ENCODE measurements around the gene YWHAQ.

Gene YWHAQ

GRCh38 chr2:9630736-9631552 is at the start of gene YWHAQ:
Gene YWHAQ, minus strand, starts transcription at chr2:9630997. Its CDS starts 545 bp downstream, at chr2:9630452.
- peak; percentile 99 for DNase-seq

DNA sequence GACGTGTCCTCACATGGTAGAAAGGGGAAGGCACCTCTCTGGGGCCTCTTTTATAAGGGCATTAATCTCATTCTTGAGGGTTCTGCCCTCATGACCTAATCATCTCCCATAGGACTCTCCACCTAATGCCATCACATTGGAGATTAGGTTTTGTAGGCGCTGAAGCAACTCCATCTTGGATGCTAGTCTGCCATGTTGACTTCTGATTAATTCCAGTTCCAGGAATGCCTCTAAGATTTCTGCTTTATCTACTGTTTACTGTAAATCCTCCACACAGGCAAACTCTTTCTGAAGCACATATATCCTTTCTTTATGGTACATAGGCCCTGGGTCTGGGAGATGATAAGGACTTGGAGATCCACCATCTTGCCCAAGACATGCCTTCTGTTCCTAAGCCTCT is 49.3 kb upstream of the YWHAQ start:
- DNase-seq, result no peak

- DNase-seq, result no peak
Measured at GRCh38 chr2:9679218-9679617, 48.4 kb upstream of the YWHAQ start.

DNA sequence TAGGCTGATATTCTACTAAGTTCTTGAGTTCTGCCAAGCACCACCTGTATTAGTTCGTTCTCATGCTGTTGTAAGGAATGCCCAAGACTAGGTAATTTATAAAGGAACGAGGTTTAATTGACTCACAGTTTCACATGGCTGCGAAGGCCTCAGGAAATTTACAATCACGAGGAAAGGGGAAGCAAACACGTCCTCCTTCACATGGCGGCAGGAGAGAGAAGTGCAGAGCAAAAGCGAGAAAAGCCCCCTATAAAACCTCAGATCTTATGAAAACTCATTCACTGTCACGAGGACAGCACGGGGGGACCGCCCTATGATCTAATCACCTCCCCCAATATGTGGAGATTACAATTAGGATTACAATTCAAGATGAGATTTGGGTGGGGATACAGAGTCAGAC is 47.7 kb upstream of the YWHAQ start:
- no peak for DNase-seq

DNA sequence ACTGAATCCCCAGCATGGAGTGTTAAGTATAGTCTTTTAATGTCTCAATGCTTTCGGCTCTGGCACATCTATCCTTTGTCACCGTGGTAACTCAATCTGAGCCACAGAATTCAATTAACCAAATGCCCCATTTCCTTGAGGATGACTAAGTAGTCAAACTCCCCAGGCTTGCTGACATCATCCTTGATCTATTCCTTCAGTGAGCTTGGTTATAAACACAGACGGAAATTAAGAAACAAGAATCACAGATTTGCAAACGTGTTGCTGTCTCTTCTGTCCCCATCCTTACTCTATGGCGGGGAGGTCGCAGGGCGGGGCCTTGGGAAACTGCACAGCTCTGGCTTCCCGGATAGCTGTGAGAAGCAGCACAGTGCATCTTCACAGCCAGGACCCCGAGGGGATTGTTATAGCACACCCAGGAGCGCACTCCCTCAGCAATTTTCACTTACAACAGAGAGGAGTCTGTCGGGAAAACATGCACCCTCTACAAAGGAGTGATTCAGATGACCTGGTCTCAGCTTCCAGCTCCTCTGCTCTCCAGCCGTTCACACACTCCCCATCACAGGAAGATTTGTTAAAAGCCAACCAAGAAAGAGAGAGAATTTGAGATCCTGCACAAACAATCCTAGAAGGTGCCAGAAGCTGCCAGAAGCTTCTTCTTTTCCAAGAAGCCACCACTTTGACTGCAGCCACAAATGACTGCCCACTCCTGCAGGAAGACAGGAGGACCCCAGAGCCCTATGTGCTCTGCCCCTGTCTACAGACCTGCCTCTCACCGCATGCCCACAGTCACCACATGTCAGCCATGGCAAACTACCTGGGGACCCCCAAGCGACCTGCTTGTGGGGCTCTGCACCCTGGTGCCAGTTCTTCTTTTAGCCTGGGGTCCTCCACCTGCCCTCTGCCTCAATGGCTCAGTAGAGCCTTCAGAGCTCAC is 44.9 kb upstream of the YWHAQ start:
- DNase-seq, result peak; percentile 95

- DNase-seq, result no peak
Measured at GRCh38 chr2:9674891-9675414, 44.2 kb upstream of the YWHAQ start.

DNA sequence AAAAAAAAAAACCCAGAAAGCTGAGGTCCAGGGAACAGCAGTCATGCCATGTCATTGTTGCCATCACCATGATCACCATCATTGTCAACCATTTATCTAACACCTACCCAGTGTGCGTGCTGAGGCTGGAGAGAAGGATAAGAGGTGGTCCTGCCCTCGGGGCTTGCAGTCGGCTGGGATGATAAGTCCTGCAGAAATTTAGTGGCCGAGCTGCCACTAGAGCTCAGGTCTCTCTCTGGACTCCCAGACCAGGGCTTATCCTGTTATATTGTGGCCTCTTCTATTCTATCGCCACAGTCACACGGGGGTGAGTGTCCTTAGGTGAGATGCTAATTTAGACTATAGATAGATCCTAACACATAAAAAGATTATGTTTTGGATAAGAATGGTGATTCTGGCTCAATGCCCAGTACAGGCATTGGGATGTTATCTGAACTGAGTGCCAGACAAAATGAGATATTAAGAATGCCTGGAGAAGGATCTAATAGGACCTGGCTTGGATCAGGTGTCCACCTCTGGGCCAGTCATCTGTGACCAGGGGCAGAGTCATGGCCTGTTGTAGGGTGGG is 43.2 kb upstream of the YWHAQ start:
- DNase-seq, result no peak

DNA sequence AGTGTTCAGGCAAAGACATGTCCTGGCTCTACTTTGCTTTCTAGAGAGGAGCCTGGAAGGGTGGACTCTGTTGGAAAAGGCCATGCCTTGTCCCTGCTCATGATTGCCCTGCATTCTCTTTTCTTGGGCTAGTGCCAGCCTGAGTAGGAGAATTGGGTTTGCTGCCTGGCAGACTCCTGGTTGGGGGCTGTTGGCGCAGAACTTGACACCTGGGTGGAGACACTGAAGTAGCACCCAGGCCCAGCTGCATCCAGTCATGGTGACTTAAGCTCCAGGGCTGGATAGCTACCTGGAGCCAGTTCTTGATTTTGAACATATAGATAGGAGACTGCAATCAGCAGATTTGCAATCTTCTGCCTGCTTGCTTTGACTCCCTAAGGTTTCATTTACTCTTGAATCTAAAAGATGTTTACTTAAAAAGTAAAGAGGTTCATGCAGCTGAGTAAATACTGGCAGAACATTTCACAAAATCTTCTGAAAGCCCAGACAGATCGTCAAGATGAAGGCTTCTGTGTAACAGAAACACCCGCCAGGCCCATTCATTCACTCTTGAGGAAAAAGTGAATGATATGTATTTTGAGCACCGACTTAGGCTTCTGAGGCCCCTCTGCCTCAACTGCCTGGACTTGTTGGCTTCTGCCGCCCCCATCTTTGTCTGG is 38.0 kb upstream of the YWHAQ start:
- no peak for DNase-seq

DNA sequence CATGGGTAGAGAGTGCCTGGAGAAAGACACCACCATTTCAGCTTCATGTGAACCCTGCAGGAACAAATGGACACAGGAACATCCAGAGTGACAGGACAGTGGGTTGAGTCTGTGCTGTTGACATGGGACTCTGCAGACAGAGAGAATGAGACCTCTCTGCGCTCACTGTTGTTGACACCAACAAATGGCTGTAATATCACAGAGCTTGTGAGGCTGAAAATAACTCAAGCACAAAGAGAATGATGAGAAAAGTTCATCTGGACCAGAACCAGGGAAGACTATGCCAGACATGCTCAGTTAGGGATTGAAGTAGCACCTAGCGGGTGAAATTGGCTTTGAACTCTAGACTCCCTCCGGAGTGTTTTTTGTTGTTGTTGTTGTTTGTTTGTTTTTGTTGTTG is 37.0 kb upstream of the YWHAQ start:
- no peak for DNase-seq

DNA sequence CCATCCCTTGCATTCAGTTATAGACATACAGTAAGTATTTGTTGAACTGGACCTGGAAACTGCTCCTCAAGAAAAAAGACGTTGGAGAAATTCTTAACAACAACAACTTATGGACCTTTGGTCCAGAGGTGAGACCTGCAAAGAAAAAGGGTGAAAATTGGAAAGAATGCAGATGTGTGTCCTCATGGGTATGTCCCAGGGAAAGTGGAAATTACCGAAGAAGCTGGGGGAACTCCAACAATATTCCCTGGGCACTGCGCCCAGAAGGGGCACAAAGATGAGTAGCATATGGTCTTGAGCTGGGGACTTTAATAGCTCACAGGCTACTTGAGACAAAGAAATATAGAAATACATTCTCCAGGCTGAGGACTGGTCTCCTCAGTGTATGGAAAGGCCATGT is 35.5 kb upstream of the YWHAQ start:
- DNase-seq, result no peak

- DNase-seq, result peak; percentile 66
Measured at GRCh38 chr2:9665898-9666297, 35.1 kb upstream of the YWHAQ start.

DNA sequence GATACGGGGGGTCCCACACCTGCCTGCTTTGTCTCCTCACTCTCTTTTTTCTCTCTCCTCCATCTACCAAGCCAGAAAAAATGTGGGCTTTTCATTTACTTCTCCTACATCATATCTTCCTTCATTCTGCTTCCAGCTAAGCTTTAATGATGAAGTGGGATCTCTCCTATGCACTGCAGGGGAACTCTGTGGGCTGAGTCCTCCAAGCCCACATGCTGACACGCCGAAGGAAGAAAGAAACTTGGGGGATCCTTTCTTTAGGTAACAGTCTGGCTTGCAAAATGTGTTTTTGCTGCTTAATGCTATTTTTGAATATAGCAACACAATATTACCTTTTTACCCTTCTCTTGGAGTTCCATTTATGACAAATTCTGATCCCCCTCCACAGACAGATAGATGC is 33.6 kb upstream of the YWHAQ start:
- no peak for DNase-seq

DNA sequence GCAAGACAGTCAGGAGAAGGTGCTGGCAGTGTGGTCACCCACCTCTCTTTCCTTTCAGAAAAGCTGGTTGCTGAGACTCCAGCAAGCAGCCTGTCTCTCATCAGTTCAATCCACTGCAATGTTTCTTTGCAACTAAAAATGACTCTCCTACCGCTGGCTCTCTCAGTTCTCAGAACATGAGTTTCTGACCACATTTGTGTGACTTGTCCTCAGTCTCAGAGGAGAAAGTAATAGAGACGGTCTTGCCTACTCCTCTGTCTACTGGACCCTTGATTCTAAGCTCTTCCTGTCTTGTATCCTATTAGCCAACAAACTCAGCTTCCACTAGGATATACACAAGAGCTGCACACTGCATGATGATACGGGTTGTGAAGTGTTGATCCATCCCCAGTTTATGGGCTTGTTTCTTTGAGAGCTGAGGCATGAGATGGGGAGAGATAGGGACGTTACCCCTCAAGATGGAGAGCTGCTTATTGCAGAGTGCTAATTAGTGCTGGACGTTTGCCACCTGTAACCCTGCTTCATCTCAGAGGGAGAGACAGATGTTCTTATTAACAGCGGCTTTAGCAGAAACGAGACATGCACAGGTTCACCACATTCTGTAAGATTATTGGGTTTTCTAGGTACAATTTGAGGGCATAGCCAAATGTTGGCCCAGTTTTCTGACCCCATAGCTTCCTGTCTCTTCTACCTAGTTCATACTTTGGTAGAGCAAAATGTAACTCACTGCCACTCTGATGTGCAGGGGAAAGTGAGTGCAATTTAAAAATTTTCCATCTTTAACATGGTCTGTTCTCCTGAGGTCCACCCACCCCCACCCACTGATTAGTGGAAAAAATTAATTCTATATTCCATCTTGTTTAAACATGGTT is 32.4 kb upstream of the YWHAQ start:
- no peak for DNase-seq

- no peak for DNase-seq
Measured at GRCh38 chr2:9661261-9661660, 30.5 kb upstream of the YWHAQ start.

DNA sequence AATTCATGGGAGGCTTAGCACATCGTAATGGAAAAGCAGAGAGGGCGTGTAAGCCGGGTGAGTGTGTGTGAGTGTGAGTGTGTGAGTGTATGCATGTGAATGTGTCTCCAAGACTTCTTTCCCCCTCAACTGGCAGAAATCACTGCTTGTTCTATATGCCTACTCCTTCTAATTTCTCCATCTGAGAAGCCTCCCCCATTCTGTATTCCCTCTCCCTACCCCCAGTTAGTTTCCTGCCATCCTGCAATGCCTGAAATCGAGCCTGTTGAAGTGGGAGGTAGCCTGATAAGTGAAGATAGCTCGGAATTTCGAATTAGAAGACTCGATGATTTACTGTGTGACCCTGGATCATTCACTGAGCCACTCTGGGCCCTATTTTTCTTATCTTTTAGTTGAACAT is 30.0 kb upstream of the YWHAQ start:
- DNase-seq, result no peak

DNA sequence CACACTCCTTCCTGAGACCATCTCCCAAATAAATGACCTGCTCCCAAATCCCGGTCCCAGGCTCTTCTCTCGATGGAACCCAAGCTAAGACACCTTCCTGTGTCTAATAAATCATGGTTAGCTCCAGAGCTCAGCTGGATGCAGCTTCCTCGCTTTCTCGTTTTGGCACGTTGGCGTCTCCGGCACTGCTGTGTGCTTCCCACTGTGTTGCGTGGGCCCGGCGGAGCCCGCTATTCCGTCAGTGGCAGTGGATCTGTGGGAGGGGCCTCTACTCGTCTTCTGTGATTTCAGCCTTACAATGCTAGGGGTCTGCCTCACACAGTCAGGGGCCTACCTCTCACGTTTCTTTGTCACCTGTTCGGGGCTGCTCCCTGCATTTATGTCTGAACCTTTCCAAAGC is 29.4 kb upstream of the YWHAQ start:
- DNase-seq, result no peak

DNA sequence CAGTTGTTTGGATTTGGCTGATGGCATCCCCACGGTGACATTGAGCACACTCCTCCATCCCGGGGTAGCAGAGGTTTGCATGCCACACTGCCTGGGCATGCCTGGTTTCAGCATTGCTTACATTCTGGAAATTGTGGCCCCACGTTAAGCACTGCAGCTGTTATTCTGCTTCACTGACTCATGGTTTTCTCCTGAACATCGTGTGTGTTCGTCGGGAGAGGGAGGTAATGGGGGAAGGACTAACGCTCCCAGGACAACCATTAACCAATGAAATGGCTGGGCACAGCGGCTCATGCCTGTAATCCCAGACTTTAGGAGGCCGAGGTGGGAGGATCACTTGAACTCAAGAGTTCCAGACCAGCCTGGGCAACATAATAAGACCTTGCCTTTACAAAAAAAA is 28.2 kb upstream of the YWHAQ start:
- peak; percentile 46 for DNase-seq

- no peak for DNase-seq
Measured at GRCh38 chr2:9657731-9658130, 26.9 kb upstream of the YWHAQ start.

GRCh38 chr2:9657083-9657482 is 26.3 kb upstream of the YWHAQ start:
- DNase-seq, result no peak

- DNase-seq, result peak; percentile 97
Measured at GRCh38 chr2:9656270-9656766, 25.5 kb upstream of the YWHAQ start.

DNA sequence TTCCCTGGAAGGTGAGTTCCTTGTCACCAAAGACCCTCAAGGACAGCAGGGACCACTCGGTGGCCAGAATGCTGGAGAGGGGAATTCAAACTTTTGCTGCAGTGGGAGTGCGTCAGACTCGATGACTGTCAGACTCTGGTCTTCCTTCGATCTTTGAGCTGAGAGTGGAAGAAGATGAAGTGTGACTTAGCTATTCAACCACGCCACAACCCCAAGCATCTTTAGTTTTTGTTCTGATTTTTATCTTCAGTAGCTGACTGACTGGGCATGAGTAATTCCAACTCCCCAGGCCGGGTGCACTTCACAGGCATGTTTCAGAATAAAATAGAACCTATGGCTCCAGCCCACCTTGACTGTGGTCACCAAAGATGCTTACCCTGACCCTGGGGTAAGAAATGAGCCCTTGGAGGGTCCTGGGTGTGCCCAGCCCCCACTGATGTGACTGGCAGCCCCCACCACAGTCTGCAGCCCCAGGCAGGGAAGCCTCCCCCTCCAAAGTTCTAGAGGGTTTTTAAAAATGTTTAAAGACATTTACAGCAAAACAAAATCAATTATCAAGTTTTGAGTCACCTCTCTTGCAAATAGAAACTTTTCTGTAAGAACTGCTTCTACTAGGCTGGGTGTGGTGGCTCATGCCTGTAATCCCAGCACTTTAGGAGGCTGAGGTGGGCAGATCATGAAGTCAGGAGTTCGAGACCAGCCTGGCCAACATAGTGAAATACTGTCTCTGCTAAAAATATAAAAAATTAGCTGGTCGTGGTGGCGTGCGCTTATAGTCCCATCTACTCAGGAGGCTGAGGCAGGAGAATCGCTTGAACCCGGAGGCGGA is 24.9 kb upstream of the YWHAQ start:
- peak; percentile 87 for DNase-seq

All from HCEC 1CT (cell line).